K562 treated with DMSO at 1 percent for 48 hours (cell line): ENCODE data around the gene DPP9. TPM values are rescaled to one million over a fixed set of nuclear protein-coding genes. Genes with fewer than 3 reads are reported as not detected.

Source experiments
- total RNA-seq: library from RNA; unstranded; fragments of 300-600 nt; gene quantifications from 2 replicates; pipeline ENCODE4 v1.2.3, GENCODE V29; 2022; ENCODE audit warnings: low replicate concordance; ENCODE audit errors: extremely low read depth

The DPP9 gene
- not detected in 2 replicates for total RNA-seq

GRCh38 chr19:4723595-4724514, at the start of gene DPP9:
DPP9 (minus strand) TSS chr19:4723842; CDS start chr19:4719906, 3,936 bp downstream.

DNA sequence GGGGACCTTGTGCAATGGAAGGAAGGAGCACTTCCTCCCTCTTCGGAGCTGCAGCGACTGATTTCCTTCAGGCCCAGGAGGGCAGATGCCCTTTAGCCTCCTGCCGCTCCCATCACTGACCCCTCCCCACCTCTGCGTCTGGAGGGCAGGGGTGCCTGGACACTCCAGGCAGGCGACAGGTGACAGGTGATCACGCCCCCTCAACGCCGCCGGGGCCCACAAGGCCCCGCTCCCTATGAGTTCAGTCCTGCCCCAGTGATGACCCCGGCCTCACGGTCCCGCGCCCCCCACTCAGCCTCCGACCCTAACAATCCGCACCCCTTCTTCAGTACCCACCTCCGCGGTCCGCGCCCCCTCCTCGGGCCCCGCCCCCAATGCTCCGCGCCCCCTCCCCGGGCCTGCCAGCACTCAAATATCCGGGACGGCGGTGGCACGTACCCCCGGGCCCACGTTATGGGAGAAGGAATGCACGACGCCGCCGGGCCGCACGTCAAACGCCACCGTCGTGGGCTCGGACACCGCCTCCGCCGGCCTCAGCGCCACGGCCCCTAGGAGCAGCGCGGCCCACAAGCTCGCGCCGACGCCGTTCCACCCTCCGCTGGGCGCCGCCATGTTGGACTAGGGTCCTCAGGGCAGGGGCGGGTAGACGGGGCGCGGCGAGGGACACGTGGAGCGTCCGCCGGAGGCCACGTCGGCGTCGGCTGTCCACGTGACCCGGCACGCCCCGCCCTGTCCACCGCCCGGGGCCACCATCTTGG, 53.7 kb downstream of the DPP9 start, which contains the start of gene MYDGF:
MYDGF (minus strand) TSS at position 620 of the 758 bp plus-strand sequence; CDS start at position 612, 8 bp downstream.

GRCh38 chr19:4638828-4639530, 84.7 kb downstream of the DPP9 start, which contains the start of gene TNFAIP8L1:
TNFAIP8L1 (plus strand) TSS chr19:4639516; CDS start chr19:4651870, 12,354 bp downstream.

Other genes with a start within 250 kb of the DPP9 start
- not detected in 2 replicates for gene PLIN4, start 205.4 kb downstream of the DPP9 start, total RNA-seq
- gene PLIN5, start 188.6 kb downstream of the DPP9 start, total RNA-seq, result not detected in 2 replicates
- gene LRG1, start 183.8 kb downstream of the DPP9 start, total RNA-seq, result 123 TPM in 1 of 2 replicates, not detected in the other
- gene SEMA6B, start 164.2 kb downstream of the DPP9 start, total RNA-seq, result not detected in 2 replicates
- not detected in 2 replicates for gene TNFAIP8L1, start 84.3 kb downstream of the DPP9 start, total RNA-seq
- gene MYDGF, start 53.5 kb downstream of the DPP9 start, total RNA-seq, result 497 TPM in 1 of 2 replicates, not detected in the other
- gene FEM1A, start 67.9 kb upstream of the DPP9 start, total RNA-seq, result not detected in 2 replicates
- not detected in 2 replicates for gene TICAM1, start 107.9 kb upstream of the DPP9 start, total RNA-seq
- gene PLIN3, start 143.8 kb upstream of the DPP9 start, total RNA-seq, result not detected in 2 replicates
- not detected in 2 replicates for gene ARRDC5, start 179.1 kb upstream of the DPP9 start, total RNA-seq
- not detected in 2 replicates for gene UHRF1, start 185.7 kb upstream of the DPP9 start, total RNA-seq
- gene KDM4B, start 245.3 kb upstream of the DPP9 start, total RNA-seq, result not detected in 2 replicates